Measurements from ENCODE around the gene RALGDS.
"Not testable (repeated sequence)": the region's sequence is repeated elsewhere in the genome, so short reads cannot be mapped to it uniquely, and the experiment has no call there.

RALGDS gene

DNA sequence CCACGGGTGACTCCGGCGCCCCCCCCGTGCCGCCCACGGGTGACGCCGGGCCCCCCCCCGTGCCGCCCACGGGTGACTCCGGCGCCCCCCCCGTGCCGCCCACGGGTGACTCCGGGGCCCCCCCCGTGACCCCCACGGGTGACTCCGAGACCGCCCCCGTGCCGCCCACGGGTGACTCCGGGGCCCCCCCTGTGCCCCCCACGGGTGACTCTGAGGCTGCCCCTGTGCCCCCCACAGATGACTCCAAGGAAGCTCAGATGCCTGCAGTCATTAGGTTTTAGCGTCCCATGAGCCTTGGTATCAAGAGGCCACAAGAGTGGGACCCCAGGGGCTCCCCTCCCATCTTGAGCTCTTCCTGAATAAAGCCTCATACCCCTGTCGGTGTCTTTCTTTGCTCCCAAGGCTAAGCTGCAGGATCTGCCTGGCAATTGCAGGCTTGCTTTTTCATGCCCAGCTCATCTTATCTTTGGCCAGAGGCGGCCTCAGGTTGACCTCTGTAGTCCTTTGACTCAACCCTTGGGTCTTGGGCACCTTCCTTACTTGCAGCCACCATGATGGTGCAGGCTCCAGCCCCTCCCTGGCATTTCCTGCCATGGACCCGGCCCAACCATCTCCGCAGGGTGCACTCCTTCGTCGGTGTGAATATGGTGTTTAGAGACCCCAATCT lies 49.4 kb downstream of the RALGDS start:
- DNase-seq: no peak

GRCh38 chr9:133070985-133071384 lies 50.1 kb downstream of the RALGDS start:
- H3K9me3 ChIP-seq (ENCODE audit: severe bottlenecking); H3K4me3 ChIP-seq (ENCODE audit: low read depth, low read length); H3K27ac ChIP-seq; DNase-seq; H3K27me3 ChIP-seq (ENCODE audit: insufficient read depth, low read depth, severe bottlenecking): not testable (repeated sequence)
- H3K36me3 ChIP-seq: peaks cover 32% of the 10 kb centered on the region

More for the DNA sequence above, 49.4 kb downstream of the RALGDS start:
- peaks cover 2% of the 10 kb centered on the region for H3K9me3 ChIP-seq (ENCODE audit: severe bottlenecking)
- H3K27me3 ChIP-seq (ENCODE audit: insufficient read depth, low read depth, severe bottlenecking): no peaks in the 10 kb centered on the region
- no peak overlapping the region for H3K27ac ChIP-seq
- no peak overlapping the region for H3K4me3 ChIP-seq (ENCODE audit: low read depth, low read length)
- peaks cover 26% of the 10 kb centered on the region for H3K36me3 ChIP-seq
- TF ChIP-seq, protein P1, sequence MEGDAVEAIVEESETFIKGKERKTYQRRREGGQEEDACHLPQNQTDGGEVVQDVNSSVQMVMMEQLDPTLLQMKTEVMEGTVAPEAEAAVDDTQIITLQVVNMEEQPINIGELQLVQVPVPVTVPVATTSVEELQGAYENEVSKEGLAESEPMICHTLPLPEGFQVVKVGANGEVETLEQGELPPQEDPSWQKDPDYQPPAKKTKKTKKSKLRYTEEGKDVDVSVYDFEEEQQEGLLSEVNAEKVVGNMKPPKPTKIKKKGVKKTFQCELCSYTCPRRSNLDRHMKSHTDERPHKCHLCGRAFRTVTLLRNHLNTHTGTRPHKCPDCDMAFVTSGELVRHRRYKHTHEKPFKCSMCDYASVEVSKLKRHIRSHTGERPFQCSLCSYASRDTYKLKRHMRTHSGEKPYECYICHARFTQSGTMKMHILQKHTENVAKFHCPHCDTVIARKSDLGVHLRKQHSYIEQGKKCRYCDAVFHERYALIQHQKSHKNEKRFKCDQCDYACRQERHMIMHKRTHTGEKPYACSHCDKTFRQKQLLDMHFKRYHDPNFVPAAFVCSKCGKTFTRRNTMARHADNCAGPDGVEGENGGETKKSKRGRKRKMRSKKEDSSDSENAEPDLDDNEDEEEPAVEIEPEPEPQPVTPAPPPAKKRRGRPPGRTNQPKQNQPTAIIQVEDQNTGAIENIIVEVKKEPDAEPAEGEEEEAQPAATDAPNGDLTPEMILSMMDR (IDR thresholded peaks at IDR 0.05; ENCODE audit: low read depth, low read length): no peak

GRCh38 chr9:133070500-133070961 lies 50.5 kb downstream of the RALGDS start:
- DNase-seq: not testable (repeated sequence)

GRCh38 chr9:133068431-133068830 lies 52.6 kb downstream of the RALGDS start:
- peaks cover 58% of the 10 kb centered on the region for H3K36me3 ChIP-seq
- H3K4me3 ChIP-seq (ENCODE audit: low read depth, low read length); H3K27ac ChIP-seq; H3K9me3 ChIP-seq (ENCODE audit: severe bottlenecking); DNase-seq; H3K27me3 ChIP-seq (ENCODE audit: insufficient read depth, low read depth, severe bottlenecking): not testable (repeated sequence)

More at GRCh38 chr9:133070500-133070961, 50.5 kb downstream of the RALGDS start:
- H3K9me3 ChIP-seq (ENCODE audit: severe bottlenecking); H3K4me3 ChIP-seq (ENCODE audit: low read depth, low read length); H3K27me3 ChIP-seq (ENCODE audit: insufficient read depth, low read depth, severe bottlenecking); H3K27ac ChIP-seq: not testable (repeated sequence)
- peaks cover 37% of the 10 kb centered on the region for H3K36me3 ChIP-seq

DNA sequence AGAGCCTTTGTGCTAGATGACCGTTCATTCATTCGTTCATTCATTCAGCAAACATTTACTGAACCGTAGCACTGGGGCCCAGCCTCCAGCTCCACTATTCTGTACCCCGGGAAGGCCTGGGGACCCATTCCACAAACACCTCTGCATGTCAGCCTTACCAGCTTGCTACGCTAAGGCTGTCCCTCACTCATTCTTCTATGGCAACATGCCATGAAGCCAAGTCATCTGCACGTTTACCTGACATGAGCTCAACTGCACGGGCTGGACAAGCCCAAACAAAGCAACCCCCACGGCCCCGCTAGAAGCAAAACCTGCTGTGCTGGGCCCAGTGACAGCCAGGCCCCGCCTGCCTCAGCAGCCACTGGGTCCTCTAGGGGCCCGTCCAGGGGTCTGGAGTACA lies 53.2 kb downstream of the RALGDS start:
- DNase-seq: no peak
- H3K4me3 ChIP-seq (ENCODE audit: low read depth, low read length): no peak overlapping the region
- H3K27me3 ChIP-seq (ENCODE audit: insufficient read depth, low read depth, severe bottlenecking): no peaks in the 10 kb centered on the region
- TF ChIP-seq, protein P1 (IDR thresholded peaks at IDR 0.05; ENCODE audit: low read depth, low read length): no peak
- peak overlapping the region; percentile 20; the same call in 1 of the 2 replicates for H3K27ac ChIP-seq
- H3K9me3 ChIP-seq (ENCODE audit: severe bottlenecking): peaks cover 2% of the 10 kb centered on the region
- peaks cover 62% of the 10 kb centered on the region for H3K36me3 ChIP-seq

DNA sequence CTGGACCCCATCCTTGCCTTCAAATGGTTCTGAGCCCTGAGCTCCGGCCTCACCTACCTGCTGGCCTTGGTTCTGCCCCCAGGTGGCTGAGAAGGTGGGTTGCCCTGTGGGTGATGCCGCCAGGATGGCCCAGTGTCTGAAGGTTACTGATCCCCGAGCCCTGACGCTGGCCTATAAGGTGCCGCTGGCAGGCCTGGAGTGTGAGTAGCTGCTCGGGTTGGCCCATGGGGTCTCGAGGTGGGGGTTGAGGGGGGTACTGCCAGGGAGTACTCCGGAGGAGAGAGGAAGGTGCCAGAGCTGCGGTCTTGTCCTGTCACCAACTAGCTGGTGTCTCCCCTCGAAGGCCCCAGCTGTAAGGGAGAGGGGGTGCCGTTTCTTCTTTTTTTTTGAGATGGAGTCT lies 54.0 kb downstream of the RALGDS start:
- Histone ChIP-seq H3K27me3 (ENCODE audit: insufficient read depth, low read depth, severe bottlenecking) (no peaks in the 10 kb centered on the region), H3K27ac (no peak overlapping the region), H3K4me3 (ENCODE audit: low read depth, low read length) (no peak overlapping the region), H3K9me3 (ENCODE audit: severe bottlenecking) (peaks cover 2% of the 10 kb centered on the region), H3K36me3 (peaks cover 62% of the 10 kb centered on the region)
- TF ChIP-seq, protein P1 (IDR thresholded peaks at IDR 0.05; ENCODE audit: low read depth, low read length): no peak
- DNase-seq: no peak

- H3K36me3 ChIP-seq: peaks cover 59% of the 10 kb centered on the region
- no peaks in the 10 kb centered on the region for H3K9me3 ChIP-seq (ENCODE audit: severe bottlenecking)
- no peak for DNase-seq
- no peak overlapping the region for H3K4me3 ChIP-seq (ENCODE audit: low read depth, low read length)
- no peaks in the 10 kb centered on the region for H3K27me3 ChIP-seq (ENCODE audit: insufficient read depth, low read depth, severe bottlenecking)
- TF ChIP-seq, protein P1 (IDR thresholded peaks at IDR 0.05; ENCODE audit: low read depth, low read length): no peak
- H3K27ac ChIP-seq: no peak overlapping the region
Measured at GRCh38 chr9:133066181-133066983, 54.7 kb downstream of the RALGDS start.
